Measurements from ENCODE around the gene SLC16A12.

Gene SLC16A12

GRCh38 chr10:89475591-89475998 lies 59.8 kb downstream of the SLC16A12 start:
- Histone ChIP-seq H3K27ac (no peak overlapping the region), H3K4me3 (ENCODE audit: low read depth in 1 of 2, low read length in 1 of 2) (no peak overlapping the region), H3K4me1 (ENCODE audit: control insufficient read depth in 1 of 2, insufficient read depth in 1 of 2, low read depth in 1 of 2, low read length in 1 of 2) (no peaks in the 10 kb centered on the region), H3K36me3 (no peaks in the 10 kb centered on the region), H3K27me3 (no peaks in the 10 kb centered on the region), H3K9me3 (no peaks in the 10 kb centered on the region)
- TF ChIP-seq, protein P1, sequence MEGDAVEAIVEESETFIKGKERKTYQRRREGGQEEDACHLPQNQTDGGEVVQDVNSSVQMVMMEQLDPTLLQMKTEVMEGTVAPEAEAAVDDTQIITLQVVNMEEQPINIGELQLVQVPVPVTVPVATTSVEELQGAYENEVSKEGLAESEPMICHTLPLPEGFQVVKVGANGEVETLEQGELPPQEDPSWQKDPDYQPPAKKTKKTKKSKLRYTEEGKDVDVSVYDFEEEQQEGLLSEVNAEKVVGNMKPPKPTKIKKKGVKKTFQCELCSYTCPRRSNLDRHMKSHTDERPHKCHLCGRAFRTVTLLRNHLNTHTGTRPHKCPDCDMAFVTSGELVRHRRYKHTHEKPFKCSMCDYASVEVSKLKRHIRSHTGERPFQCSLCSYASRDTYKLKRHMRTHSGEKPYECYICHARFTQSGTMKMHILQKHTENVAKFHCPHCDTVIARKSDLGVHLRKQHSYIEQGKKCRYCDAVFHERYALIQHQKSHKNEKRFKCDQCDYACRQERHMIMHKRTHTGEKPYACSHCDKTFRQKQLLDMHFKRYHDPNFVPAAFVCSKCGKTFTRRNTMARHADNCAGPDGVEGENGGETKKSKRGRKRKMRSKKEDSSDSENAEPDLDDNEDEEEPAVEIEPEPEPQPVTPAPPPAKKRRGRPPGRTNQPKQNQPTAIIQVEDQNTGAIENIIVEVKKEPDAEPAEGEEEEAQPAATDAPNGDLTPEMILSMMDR (IDR thresholded peaks at IDR 0.05): no peak

DNA sequence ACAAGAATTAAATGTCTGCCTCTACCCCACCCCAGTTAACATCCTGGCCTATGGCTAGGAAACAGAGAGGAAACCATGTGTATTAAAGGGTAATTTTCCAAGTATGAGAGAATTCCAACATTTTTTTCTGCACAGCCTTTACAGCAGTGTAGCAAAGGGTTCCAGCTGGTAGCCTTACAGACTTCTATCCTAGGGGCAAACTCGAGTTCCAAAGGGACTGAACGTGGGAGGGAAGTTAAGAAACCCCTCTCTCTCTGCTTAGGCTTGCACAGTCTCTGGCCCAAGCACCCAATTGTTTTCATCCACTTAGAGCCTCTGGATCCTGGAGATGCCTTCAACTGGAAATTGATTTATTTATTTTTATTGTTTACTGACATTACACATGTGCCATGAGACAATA lies 60.3 kb downstream of the SLC16A12 start:
- no peaks in the 10 kb centered on the region for H3K27me3 ChIP-seq
- H3K27ac ChIP-seq: no peak overlapping the region
- H3K4me3 ChIP-seq (ENCODE audit: low read depth in 1 of 2, low read length in 1 of 2): no peak overlapping the region
- H3K9me3 ChIP-seq: no peaks in the 10 kb centered on the region
- TF ChIP-seq, protein P1 (IDR thresholded peaks at IDR 0.05): no peak
- no peaks in the 10 kb centered on the region for H3K36me3 ChIP-seq
- H3K4me1 ChIP-seq (ENCODE audit: control insufficient read depth in 1 of 2, insufficient read depth in 1 of 2, low read depth in 1 of 2, low read length in 1 of 2): no peaks in the 10 kb centered on the region

GRCh38 chr10:89474452-89474851 lies 60.9 kb downstream of the SLC16A12 start:
- H3K9me3 ChIP-seq: no peaks in the 10 kb centered on the region
- no peaks in the 10 kb centered on the region for H3K27me3 ChIP-seq
- H3K4me3 ChIP-seq (ENCODE audit: low read depth in 1 of 2, low read length in 1 of 2): no peak overlapping the region
- TF ChIP-seq, protein P1 (IDR thresholded peaks at IDR 0.05): no peak
- H3K27ac ChIP-seq: no peak overlapping the region
- no peaks in the 10 kb centered on the region for H3K36me3 ChIP-seq
- no peaks in the 10 kb centered on the region for H3K4me1 ChIP-seq (ENCODE audit: control insufficient read depth in 1 of 2, insufficient read depth in 1 of 2, low read depth in 1 of 2, low read length in 1 of 2)

GRCh38 chr10:89471110-89471809 lies 64.1 kb downstream of the SLC16A12 start:
- Histone ChIP-seq H3K4me3 (ENCODE audit: low read depth in 1 of 2, low read length in 1 of 2) (no peak overlapping the region), H3K36me3 (no peaks in the 10 kb centered on the region), H3K9me3 (no peaks in the 10 kb centered on the region), H3K27ac (no peak overlapping the region), H3K27me3 (no peaks in the 10 kb centered on the region), H3K4me1 (ENCODE audit: control insufficient read depth in 1 of 2, insufficient read depth in 1 of 2, low read depth in 1 of 2, low read length in 1 of 2) (no peaks in the 10 kb centered on the region)
- TF ChIP-seq, protein P1 (IDR thresholded peaks at IDR 0.05): no peak

- TF ChIP-seq, protein P1 (IDR thresholded peaks at IDR 0.05): no peak
- Histone ChIP-seq H3K36me3 (no peaks in the 10 kb centered on the region), H3K27ac (no peak overlapping the region), H3K9me3 (no peaks in the 10 kb centered on the region), H3K27me3 (no peaks in the 10 kb centered on the region), H3K4me1 (ENCODE audit: control insufficient read depth in 1 of 2, insufficient read depth in 1 of 2, low read depth in 1 of 2, low read length in 1 of 2) (no peaks in the 10 kb centered on the region), H3K4me3 (ENCODE audit: low read depth in 1 of 2, low read length in 1 of 2) (no peak overlapping the region)
These were observed 64.8 kb downstream of the SLC16A12 start for GRCh38 chr10:89470628-89471027.
